Measurements from ENCODE around the gene SERPINA12. TPM values are rescaled to one million over a fixed set of nuclear protein-coding genes. Genes with fewer than 3 reads are reported as not detected.

The SERPINA12 gene, protein sequence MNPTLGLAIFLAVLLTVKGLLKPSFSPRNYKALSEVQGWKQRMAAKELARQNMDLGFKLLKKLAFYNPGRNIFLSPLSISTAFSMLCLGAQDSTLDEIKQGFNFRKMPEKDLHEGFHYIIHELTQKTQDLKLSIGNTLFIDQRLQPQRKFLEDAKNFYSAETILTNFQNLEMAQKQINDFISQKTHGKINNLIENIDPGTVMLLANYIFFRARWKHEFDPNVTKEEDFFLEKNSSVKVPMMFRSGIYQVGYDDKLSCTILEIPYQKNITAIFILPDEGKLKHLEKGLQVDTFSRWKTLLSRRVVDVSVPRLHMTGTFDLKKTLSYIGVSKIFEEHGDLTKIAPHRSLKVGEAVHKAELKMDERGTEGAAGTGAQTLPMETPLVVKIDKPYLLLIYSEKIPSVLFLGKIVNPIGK
- not detected for polyA plus RNA-seq

DNA sequence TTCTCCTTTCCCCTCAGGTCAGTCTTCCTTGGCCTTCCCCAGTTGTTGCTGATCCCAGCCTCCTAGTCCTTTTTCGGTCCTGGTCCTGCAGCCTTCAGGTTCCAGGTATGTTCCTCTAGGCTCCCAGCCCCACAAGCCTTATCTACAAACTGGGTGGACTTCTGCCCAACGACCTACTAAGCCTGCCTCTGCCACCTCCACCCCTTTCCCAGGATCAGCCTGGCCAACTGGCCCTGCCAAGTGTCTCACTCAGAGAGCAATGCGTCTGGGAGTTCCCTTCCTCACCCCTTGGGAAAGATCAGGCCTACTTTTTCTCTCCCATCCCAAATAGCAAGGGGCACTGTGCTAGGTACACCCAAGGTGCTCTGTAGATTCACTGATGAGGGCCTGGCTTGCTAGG, at the start of gene SERPINA12:
TSS of gene SERPINA12 (minus strand) at position 114 of the 400 bp plus-strand sequence. CDS start 11,072 bp downstream, outside the sequence.
- H3K27ac ChIP-seq (ENCODE audit: low read depth in 2 of 2, low read length in 1 of 2): no peak within 1 kb of the TSS
- H3K9me3 ChIP-seq (ENCODE audit: control insufficient read depth in 2 of 2, insufficient read depth in 1 of 2, low read depth in 1 of 2, low read length in 1 of 2): no peaks in the 10 kb centered on the region
- no peaks in the 10 kb centered on the region for H3K36me3 ChIP-seq (ENCODE audit: control insufficient read depth in 2 of 2, insufficient read depth in 2 of 2, low read length in 1 of 2)
- no peaks in the 10 kb centered on the region for H3K27me3 ChIP-seq (ENCODE audit: control insufficient read depth in 1 of 2, insufficient read depth in 2 of 2, low read length in 2 of 2)
- H3K4me3 ChIP-seq (ENCODE audit: low read depth in 1 of 2, low read length in 2 of 2): no peak within 1 kb of the TSS
- 57 to 68% methylated on average over 3 of the region's 3 CpGs for WGBS, 2 donors
- H3K4me1 ChIP-seq (ENCODE audit: control insufficient read depth in 2 of 2, insufficient read depth in 2 of 2, low read length in 1 of 2): no peaks in the 10 kb centered on the region

- Histone ChIP-seq H3K4me3 (ENCODE audit: low read depth in 1 of 2, low read length in 2 of 2) (no peak overlapping the region), H3K4me1 (ENCODE audit: control insufficient read depth in 2 of 2, insufficient read depth in 2 of 2, low read length in 1 of 2) (no peaks in the 10 kb centered on the region), H3K36me3 (ENCODE audit: control insufficient read depth in 2 of 2, insufficient read depth in 2 of 2, low read length in 1 of 2) (no peaks in the 10 kb centered on the region), H3K9me3 (ENCODE audit: control insufficient read depth in 2 of 2, insufficient read depth in 1 of 2, low read depth in 1 of 2, low read length in 1 of 2) (peaks cover 0 to 4% of the 10 kb centered on the region in 2 donors), H3K27me3 (ENCODE audit: control insufficient read depth in 1 of 2, insufficient read depth in 2 of 2, low read length in 2 of 2) (no peaks in the 10 kb centered on the region), H3K27ac (ENCODE audit: low read depth in 2 of 2, low read length in 1 of 2) (no peak overlapping the region)
- 83 to 90% methylated on average over 2 of the region's 2 CpGs for whole genome bisulfite sequencing, 2 donors
Measured at GRCh38 chr14:94558842-94559241, 49.6 kb upstream of the SERPINA12 start.

GRCh38 chr14:94557327-94557726, 48.1 kb upstream of the SERPINA12 start:
- H3K27ac ChIP-seq (ENCODE audit: low read depth in 2 of 2, low read length in 1 of 2): no peak overlapping the region
- 95 to 100% methylated on average over 1 of the region's 1 CpG for WGBS, 2 donors
- H3K4me3 ChIP-seq (ENCODE audit: low read depth in 1 of 2, low read length in 2 of 2): no peak overlapping the region
- H3K36me3 ChIP-seq (ENCODE audit: control insufficient read depth in 2 of 2, insufficient read depth in 2 of 2, low read length in 1 of 2): no peaks in the 10 kb centered on the region
- H3K9me3 ChIP-seq (ENCODE audit: control insufficient read depth in 2 of 2, insufficient read depth in 1 of 2, low read depth in 1 of 2, low read length in 1 of 2): peaks cover 0 to 4% of the 10 kb centered on the region in 2 donors
- no peaks in the 10 kb centered on the region for H3K27me3 ChIP-seq (ENCODE audit: control insufficient read depth in 1 of 2, insufficient read depth in 2 of 2, low read length in 2 of 2)
- H3K4me1 ChIP-seq (ENCODE audit: control insufficient read depth in 2 of 2, insufficient read depth in 2 of 2, low read length in 1 of 2): no peaks in the 10 kb centered on the region

DNA sequence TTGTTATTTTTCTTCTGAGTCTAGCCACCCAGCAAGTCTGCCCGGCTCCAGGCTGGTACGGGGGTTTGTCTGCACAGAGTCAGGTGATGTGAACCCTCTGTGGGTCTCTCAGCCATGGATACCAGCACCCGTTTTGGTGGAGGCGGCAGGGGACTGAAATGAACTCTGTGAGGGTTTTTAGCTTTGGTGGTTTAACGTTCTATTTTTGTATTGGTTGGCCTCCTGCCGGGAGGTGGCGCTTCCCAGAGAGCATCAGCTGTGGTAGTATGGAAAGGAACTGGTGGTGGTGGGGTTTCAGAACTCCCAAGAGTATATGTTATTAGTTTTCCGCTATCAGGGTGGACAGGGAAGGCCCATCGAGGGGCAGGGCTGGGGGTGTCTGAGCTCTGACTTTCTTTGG, 46.7 kb upstream of the SERPINA12 start:
- no peaks in the 10 kb centered on the region for H3K27me3 ChIP-seq (ENCODE audit: control insufficient read depth in 1 of 2, insufficient read depth in 2 of 2, low read length in 2 of 2)
- peaks cover 0 to 4% of the 10 kb centered on the region in 2 donors for H3K9me3 ChIP-seq (ENCODE audit: control insufficient read depth in 2 of 2, insufficient read depth in 1 of 2, low read depth in 1 of 2, low read length in 1 of 2)
- WGBS, 2 donors: 87 to 91% methylated on average over 9 of the region's 9 CpGs
- H3K4me3 ChIP-seq (ENCODE audit: low read depth in 1 of 2, low read length in 2 of 2): no peak overlapping the region
- no peak overlapping the region for H3K27ac ChIP-seq (ENCODE audit: low read depth in 2 of 2, low read length in 1 of 2)
- H3K36me3 ChIP-seq (ENCODE audit: control insufficient read depth in 2 of 2, insufficient read depth in 2 of 2, low read length in 1 of 2): no peaks in the 10 kb centered on the region
- H3K4me1 ChIP-seq (ENCODE audit: control insufficient read depth in 2 of 2, insufficient read depth in 2 of 2, low read length in 1 of 2): no peaks in the 10 kb centered on the region

DNA sequence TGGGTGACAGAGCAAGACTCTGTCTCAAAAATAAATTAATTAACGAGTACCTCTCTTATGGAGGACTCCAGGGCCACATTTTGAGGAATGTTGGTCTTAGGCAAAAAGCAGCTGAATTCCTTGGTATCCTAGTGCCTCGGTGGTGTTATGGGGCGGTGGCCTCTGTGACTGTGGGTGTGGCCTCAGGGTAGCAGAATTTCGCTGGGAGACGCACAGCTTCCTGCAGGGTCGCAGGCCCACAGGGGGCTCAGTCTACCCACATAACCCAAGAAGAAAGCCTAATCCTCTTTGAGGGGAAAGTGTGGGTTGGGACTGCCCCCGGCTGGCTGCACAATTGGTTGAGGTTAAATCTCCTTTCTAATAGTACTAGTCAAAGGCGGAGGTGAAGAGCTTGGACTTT, 40.8 kb upstream of the SERPINA12 start:
- no peaks in the 10 kb centered on the region for H3K9me3 ChIP-seq (ENCODE audit: control insufficient read depth in 2 of 2, insufficient read depth in 1 of 2, low read depth in 1 of 2, low read length in 1 of 2)
- H3K27ac ChIP-seq (ENCODE audit: low read depth in 2 of 2, low read length in 1 of 2): no peak overlapping the region
- no peaks in the 10 kb centered on the region for H3K27me3 ChIP-seq (ENCODE audit: control insufficient read depth in 1 of 2, insufficient read depth in 2 of 2, low read length in 2 of 2)
- no peak overlapping the region for H3K4me3 ChIP-seq (ENCODE audit: low read depth in 1 of 2, low read length in 2 of 2)
- no peaks in the 10 kb centered on the region for H3K4me1 ChIP-seq (ENCODE audit: control insufficient read depth in 2 of 2, insufficient read depth in 2 of 2, low read length in 1 of 2)
- no peaks in the 10 kb centered on the region for H3K36me3 ChIP-seq (ENCODE audit: control insufficient read depth in 2 of 2, insufficient read depth in 2 of 2, low read length in 1 of 2)
- WGBS, 2 donors: 74 to 77% methylated on average over 8 of the region's 8 CpGs

- Histone ChIP-seq H3K4me3 (ENCODE audit: low read depth in 1 of 2, low read length in 2 of 2) (no peak overlapping the region), H3K4me1 (ENCODE audit: control insufficient read depth in 2 of 2, insufficient read depth in 2 of 2, low read length in 1 of 2) (no peaks in the 10 kb centered on the region), H3K27ac (ENCODE audit: low read depth in 2 of 2, low read length in 1 of 2) (no peak overlapping the region), H3K36me3 (ENCODE audit: control insufficient read depth in 2 of 2, insufficient read depth in 2 of 2, low read length in 1 of 2) (no peaks in the 10 kb centered on the region), H3K9me3 (ENCODE audit: control insufficient read depth in 2 of 2, insufficient read depth in 1 of 2, low read depth in 1 of 2, low read length in 1 of 2) (no peaks in the 10 kb centered on the region), H3K27me3 (ENCODE audit: control insufficient read depth in 1 of 2, insufficient read depth in 2 of 2, low read length in 2 of 2) (no peaks in the 10 kb centered on the region)
- 27 to 29% methylated on average over 24 of the region's 24 CpGs for WGBS, 2 donors
Measured at GRCh38 chr14:94548999-94549985, 40.0 kb upstream of the SERPINA12 start.

DNA sequence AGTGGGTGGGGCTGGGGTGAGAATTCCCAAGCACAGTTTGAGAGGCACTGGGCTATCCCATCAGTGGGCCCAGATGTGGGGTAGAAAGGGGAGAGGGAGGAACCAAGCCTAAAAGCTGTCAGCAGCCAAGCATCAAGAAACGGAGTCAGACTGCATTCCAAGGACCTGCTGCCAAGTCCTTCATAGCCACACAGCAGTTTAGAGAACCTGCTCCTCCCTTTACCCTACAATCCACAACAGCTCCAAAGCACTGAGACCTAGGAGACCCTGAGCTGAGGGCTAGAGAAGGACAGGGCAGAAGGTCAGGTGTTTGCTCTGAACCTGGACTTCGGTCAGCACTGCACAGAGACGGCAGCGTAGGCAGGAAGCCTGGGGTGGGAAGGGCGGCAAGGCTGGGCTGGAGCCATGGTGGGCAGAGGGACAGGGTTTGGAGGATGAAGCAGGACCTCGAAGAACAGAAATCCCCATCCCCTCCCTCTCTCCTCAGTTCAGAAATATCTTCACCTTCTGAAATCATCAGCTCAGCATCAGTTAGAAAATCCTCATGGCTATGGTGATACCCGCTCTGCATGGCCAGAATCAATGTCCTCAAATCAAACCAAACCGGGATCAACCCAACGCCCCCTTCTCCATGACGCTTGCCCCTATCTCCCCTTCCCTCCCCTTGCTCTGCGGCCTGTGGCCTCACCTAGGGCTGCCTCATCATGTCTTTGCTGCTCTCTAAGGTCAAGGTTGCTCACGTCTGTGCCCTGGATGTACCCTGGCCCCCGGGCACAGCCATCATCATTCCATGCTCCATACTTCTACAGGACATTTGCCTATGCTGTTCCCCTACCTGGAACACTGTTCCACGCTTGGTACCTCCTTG, 39.1 kb upstream of the SERPINA12 start:
- H3K9me3 ChIP-seq (ENCODE audit: control insufficient read depth in 2 of 2, insufficient read depth in 1 of 2, low read depth in 1 of 2, low read length in 1 of 2): no peaks in the 10 kb centered on the region
- WGBS, 2 donors: 80 to 81% methylated on average over 14 of the region's 14 CpGs
- no peaks in the 10 kb centered on the region for H3K27me3 ChIP-seq (ENCODE audit: control insufficient read depth in 1 of 2, insufficient read depth in 2 of 2, low read length in 2 of 2)

GRCh38 chr14:94547726-94548125, 38.5 kb upstream of the SERPINA12 start:
- Histone ChIP-seq H3K4me1 (ENCODE audit: control insufficient read depth in 2 of 2, insufficient read depth in 2 of 2, low read length in 1 of 2) (peaks cover 0 to 9% of the 10 kb centered on the region in 2 donors), H3K4me3 (ENCODE audit: low read depth in 1 of 2, low read length in 2 of 2) (no peak overlapping the region), H3K36me3 (ENCODE audit: control insufficient read depth in 2 of 2, insufficient read depth in 2 of 2, low read length in 1 of 2) (no peaks in the 10 kb centered on the region), H3K9me3 (ENCODE audit: control insufficient read depth in 2 of 2, insufficient read depth in 1 of 2, low read depth in 1 of 2, low read length in 1 of 2) (no peaks in the 10 kb centered on the region), H3K27me3 (ENCODE audit: control insufficient read depth in 1 of 2, insufficient read depth in 2 of 2, low read length in 2 of 2) (no peaks in the 10 kb centered on the region), H3K27ac (ENCODE audit: low read depth in 2 of 2, low read length in 1 of 2) (no peak overlapping the region)
- 59 to 69% methylated on average over 4 of the region's 4 CpGs for WGBS, 2 donors

More for the DNA sequence above, 39.1 kb upstream of the SERPINA12 start:
- Histone ChIP-seq H3K4me1 (ENCODE audit: control insufficient read depth in 2 of 2, insufficient read depth in 2 of 2, low read length in 1 of 2) (peaks cover 0 to 4% of the 10 kb centered on the region in 2 donors), H3K27ac (ENCODE audit: low read depth in 2 of 2, low read length in 1 of 2) (no peak overlapping the region), H3K4me3 (ENCODE audit: low read depth in 1 of 2, low read length in 2 of 2) (no peak overlapping the region), H3K36me3 (ENCODE audit: control insufficient read depth in 2 of 2, insufficient read depth in 2 of 2, low read length in 1 of 2) (no peaks in the 10 kb centered on the region)

Data from esophagus (tissue), 2 donors.